ENCODE measurements around the gene FGF4. TPM values are rescaled to one million over a fixed set of nuclear protein-coding genes. Genes with fewer than 3 reads are reported as not detected.

Gene FGF4
- not detected in 2 replicates for total RNA-seq

GRCh38 chr11:69775163-69775755 lies at the start of gene FGF4:
FGF4 (minus strand) TSS chr11:69775341; CDS start chr11:69775084, 257 bp downstream.
- H3K4me3 ChIP-seq (ENCODE audit: low read depth, low read length) = no peak within 1 kb of the TSS

GRCh38 chr11:69823641-69824265 lies 48.6 kb upstream of the FGF4 start:
- no peak overlapping the region for H3K4me3 ChIP-seq (ENCODE audit: low read depth, low read length)
- DNase-seq (ENCODE audit: low read depth) = no peak
- TF ChIP-seq CTCF (conservative IDR thresholded peaks at IDR 0.05; ENCODE audit: low read depth, low read length) = no peak

More at GRCh38 chr11:69775163-69775755, at the start of gene FGF4:
- no peak for DNase-seq (ENCODE audit: low read depth)
- no peak for TF ChIP-seq CTCF (conservative IDR thresholded peaks at IDR 0.05; ENCODE audit: low read depth, low read length)

DNA sequence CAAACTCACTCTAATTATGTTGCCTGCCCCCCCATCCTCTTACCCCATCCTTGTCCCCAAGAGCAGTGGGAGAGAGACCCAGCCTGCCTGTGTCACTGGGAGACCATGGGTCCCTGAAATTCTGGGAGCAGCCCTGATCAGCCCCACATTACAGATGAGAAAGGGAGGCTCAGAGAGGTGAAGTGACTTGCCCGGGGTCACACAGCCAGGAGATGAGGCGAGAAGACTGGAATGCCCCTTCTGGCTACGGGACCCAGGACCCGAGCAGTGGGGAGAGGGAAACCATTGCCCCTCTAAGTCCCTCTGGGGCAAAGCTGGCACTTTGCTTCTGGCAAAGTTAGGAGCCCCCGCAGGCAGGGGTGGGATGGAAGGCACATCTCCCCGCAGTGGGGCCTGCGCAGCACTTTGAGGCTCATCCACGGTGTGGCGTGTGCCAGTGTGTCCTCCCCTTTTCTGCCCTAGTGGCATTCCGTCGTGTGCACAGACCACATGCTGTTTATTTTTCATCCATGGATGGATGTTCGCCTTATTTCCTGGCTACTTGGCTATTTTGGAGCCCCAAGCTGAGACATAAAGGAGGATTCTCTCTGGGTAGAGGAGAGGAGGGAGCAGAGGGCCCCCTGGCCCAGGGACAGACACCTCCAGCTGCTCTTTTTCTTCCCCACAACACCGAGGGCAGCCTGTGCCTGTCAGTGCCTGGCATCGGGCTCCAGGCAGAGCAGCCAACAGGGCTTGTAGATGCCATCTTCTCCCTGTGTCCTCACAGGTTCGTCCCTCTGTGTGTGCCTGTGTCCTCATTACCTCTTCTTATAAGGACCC lies 47.7 kb upstream of the FGF4 start:
- H3K4me3 ChIP-seq (ENCODE audit: low read depth, low read length) = no peak overlapping the region
- no peak for TF ChIP-seq CTCF (conservative IDR thresholded peaks at IDR 0.05; ENCODE audit: low read depth, low read length)
- DNase-seq (ENCODE audit: low read depth) = no peak

DNA sequence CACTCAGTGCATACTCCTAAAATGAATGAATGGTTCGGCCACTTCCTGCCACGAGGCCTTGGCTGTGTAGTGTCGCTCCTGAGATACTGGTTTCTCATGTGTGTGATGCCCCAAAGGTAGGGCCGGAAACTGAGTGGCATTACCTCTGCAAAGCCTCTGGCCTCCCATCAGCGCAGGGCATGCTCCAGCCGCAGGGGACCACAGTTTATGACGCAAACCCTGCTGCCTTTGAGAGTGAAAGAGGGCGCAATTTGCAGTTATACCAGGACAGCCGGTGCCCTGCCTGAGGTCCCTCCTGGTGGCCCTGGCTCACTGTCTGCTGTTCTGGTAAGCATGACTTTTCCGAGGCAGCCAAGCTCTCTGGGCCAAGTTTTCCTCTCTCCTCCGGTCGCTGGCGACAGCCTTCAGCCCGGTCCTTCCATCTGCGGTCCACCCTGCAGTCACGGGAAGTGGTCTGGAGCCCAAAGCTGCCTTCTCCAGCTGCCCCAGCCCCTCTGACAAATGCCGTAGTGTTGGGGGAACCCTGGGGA lies 46.4 kb upstream of the FGF4 start:
- H3K4me3 ChIP-seq (ENCODE audit: low read depth, low read length) = no peak overlapping the region
- DNase-seq (ENCODE audit: low read depth) = no peak
- no peak for TF ChIP-seq CTCF (conservative IDR thresholded peaks at IDR 0.05; ENCODE audit: low read depth, low read length)

DNA sequence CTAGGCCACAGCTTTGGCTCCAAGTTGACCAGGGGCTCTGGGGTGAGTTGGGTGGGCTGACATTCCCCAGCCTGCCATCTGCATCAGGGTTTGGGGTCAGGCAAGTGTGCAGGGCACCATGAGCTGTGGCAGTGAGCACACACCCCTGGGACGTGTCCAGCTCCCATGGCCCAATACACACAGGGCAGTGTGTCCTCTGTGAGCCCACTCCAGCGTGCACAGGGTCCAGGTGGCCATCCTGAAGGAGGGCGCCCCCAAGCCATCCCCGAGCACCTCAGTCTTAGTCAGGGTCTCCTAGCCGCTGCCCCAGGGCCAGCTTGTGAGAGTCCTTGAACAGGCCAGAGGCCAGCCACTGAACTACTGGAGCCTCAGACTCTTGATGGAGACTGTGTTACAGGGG lies 45.3 kb upstream of the FGF4 start:
- no peak overlapping the region for H3K4me3 ChIP-seq (ENCODE audit: low read depth, low read length)
- TF ChIP-seq CTCF (conservative IDR thresholded peaks at IDR 0.05; ENCODE audit: low read depth, low read length) = no peak
- no peak for DNase-seq (ENCODE audit: low read depth)

GRCh38 chr11:69819541-69820070 lies 44.5 kb upstream of the FGF4 start:
- no peak for TF ChIP-seq CTCF (conservative IDR thresholded peaks at IDR 0.05; ENCODE audit: low read depth, low read length)
- DNase-seq (ENCODE audit: low read depth) = no peak
- H3K4me3 ChIP-seq (ENCODE audit: low read depth, low read length) = no peak overlapping the region

Measured in epithelial cell of proximal tubule (primary cell).